NCI-H2227 treated with DMSO at 0.1 percent for 48 hours (cell line): Measurements from ENCODE around the gene SUGCT.
"Not testable (repeated sequence)": the region's sequence is repeated elsewhere in the genome, so short reads cannot be mapped to it uniquely, and the experiment has no call there.

ENCODE experiments used
- DNase-seq: peaks from one replicate; lab custom pipeline; 2025; lab: John Stamatoyannopoulos, UW

The SUGCT gene

GRCh38 chr7:40572810-40573465 lies 438.1 kb downstream of the SUGCT start:
- DNase-seq: no peak

GRCh38 chr7:40579401-40579800 lies 444.6 kb downstream of the SUGCT start:
- DNase-seq: no peak

- no peak for DNase-seq
These were observed 446.0 kb downstream of the SUGCT start for GRCh38 chr7:40580776-40581175.

- DNase-seq: no peak
These were observed 447.7 kb downstream of the SUGCT start for GRCh38 chr7:40582539-40582938.

- no peak for DNase-seq
These were observed 449.1 kb downstream of the SUGCT start for GRCh38 chr7:40583667-40584444.

GRCh38 chr7:40584667-40585433 lies 450.0 kb downstream of the SUGCT start:
- DNase-seq: no peak

- no peak for DNase-seq
These were observed 451.4 kb downstream of the SUGCT start for GRCh38 chr7:40586197-40586596.

GRCh38 chr7:40587419-40587818 lies 452.6 kb downstream of the SUGCT start:
- no peak for DNase-seq

- no peak for DNase-seq
These were observed 460.3 kb downstream of the SUGCT start for GRCh38 chr7:40595129-40595528.

GRCh38 chr7:40595832-40596231 lies 461.0 kb downstream of the SUGCT start:
- DNase-seq: no peak

- no peak for DNase-seq
These were observed 462.7 kb downstream of the SUGCT start for GRCh38 chr7:40597517-40597916.

- DNase-seq: no peak
These were observed 464.1 kb downstream of the SUGCT start for GRCh38 chr7:40598915-40599314.

GRCh38 chr7:40599836-40600235 lies 465.0 kb downstream of the SUGCT start:
- DNase-seq: no peak

GRCh38 chr7:40602351-40602750 lies 467.5 kb downstream of the SUGCT start:
- not testable (repeated sequence) for DNase-seq

GRCh38 chr7:40604601-40605438 lies 470.0 kb downstream of the SUGCT start:
- DNase-seq: no peak

- DNase-seq: no peak
These were observed 473.7 kb downstream of the SUGCT start for GRCh38 chr7:40608321-40609075.

- no peak for DNase-seq
These were observed 475.7 kb downstream of the SUGCT start for GRCh38 chr7:40610461-40610860.

GRCh38 chr7:40611095-40611871 lies 476.5 kb downstream of the SUGCT start:
- no peak for DNase-seq

- DNase-seq: no peak
These were observed 477.5 kb downstream of the SUGCT start for GRCh38 chr7:40612298-40612697.

- no peak for DNase-seq
These were observed 484.8 kb downstream of the SUGCT start for GRCh38 chr7:40619647-40620046.
